ENCODE data around the gene RAB23. TPM values are rescaled to one million over a fixed set of nuclear protein-coding genes. Genes with fewer than 3 reads are reported as not detected.

RAB23 gene
- total and polyA plus RNA-seq, 8 donors: 14.0 to 27.3 (median 24.4) TPM

- Histone ChIP-seq H3K4me1 (no peaks in the 10 kb centered on the region), H3K27ac (no peak overlapping the region), H3K27me3 (no peaks in the 10 kb centered on the region), H3K36me3 (no peaks in the 10 kb centered on the region), H3K4me3 (no peak overlapping the region), H3K9me3 (no peaks in the 10 kb centered on the region)
- ATAC-seq: no peak
- DNase-seq: no peak
- intact Hi-C loops (cut with DNase I): no loop called here
- TF ChIP-seq, protein P1, sequence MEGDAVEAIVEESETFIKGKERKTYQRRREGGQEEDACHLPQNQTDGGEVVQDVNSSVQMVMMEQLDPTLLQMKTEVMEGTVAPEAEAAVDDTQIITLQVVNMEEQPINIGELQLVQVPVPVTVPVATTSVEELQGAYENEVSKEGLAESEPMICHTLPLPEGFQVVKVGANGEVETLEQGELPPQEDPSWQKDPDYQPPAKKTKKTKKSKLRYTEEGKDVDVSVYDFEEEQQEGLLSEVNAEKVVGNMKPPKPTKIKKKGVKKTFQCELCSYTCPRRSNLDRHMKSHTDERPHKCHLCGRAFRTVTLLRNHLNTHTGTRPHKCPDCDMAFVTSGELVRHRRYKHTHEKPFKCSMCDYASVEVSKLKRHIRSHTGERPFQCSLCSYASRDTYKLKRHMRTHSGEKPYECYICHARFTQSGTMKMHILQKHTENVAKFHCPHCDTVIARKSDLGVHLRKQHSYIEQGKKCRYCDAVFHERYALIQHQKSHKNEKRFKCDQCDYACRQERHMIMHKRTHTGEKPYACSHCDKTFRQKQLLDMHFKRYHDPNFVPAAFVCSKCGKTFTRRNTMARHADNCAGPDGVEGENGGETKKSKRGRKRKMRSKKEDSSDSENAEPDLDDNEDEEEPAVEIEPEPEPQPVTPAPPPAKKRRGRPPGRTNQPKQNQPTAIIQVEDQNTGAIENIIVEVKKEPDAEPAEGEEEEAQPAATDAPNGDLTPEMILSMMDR (IDR thresholded peaks at IDR 0.05): no peak
Measured at GRCh38 chr6:57215260-57215659, 6.8 kb downstream of the RAB23 start.

DNA sequence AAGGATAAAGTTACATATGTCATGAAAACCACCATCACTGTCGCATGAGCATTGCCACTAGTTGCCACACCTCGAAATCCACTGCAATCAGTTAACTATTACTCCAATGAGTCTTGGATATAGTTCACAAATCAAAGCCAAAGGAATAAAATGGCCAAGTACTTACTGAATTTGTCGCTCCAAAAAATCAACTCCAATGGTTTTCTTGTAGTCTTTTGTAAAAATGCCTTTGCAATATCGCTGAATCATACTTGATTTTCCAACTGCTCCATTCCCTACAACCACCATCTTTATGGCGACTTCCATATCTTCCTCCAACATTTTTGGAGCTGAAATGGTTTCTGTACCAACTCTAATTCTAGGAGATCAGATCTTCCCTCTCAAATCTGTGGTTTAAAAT lies 12.0 kb downstream of the RAB23 start:
- no peaks in the 10 kb centered on the region for H3K4me1 ChIP-seq
- ATAC-seq (no peak), DNase-seq (no peak)
- H3K27ac ChIP-seq: no peak overlapping the region
- TF ChIP-seq, protein P1 (IDR thresholded peaks at IDR 0.05): no peak
- no peak overlapping the region for H3K4me3 ChIP-seq
- H3K27me3 ChIP-seq: no peaks in the 10 kb centered on the region
- no peaks in the 10 kb centered on the region for H3K9me3 ChIP-seq
- no peaks in the 10 kb centered on the region for H3K36me3 ChIP-seq
- intact Hi-C loops (cut with DNase I): no loop called here

DNA sequence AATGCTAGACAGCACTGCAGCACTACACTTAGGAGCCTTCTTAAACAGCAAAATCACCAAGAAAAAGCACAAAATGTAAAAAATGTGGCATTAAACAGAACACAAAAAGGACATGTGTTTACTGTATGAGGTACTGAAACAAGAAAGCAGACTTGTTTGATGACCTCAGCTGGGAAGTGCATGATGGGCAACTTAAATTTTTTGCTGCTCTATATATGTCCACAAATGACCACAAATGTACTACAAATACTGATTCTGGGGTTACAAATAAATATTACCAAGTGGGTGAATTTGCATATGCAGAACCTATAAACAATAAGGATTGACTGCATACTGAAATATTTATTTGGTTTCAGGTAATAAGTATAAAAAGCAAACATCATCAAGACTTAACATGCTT lies 13.1 kb downstream of the RAB23 start:
- Histone ChIP-seq H3K9me3 (no peaks in the 10 kb centered on the region), H3K27me3 (no peaks in the 10 kb centered on the region), H3K27ac (no peak overlapping the region), H3K4me1 (no peaks in the 10 kb centered on the region), H3K36me3 (no peaks in the 10 kb centered on the region), H3K4me3 (no peak overlapping the region)
- DNase-seq: no peak
- TF ChIP-seq, protein P1 (IDR thresholded peaks at IDR 0.05): no peak
- intact Hi-C loops (cut with DNase I): no loop called here
- ATAC-seq: no peak

DNA sequence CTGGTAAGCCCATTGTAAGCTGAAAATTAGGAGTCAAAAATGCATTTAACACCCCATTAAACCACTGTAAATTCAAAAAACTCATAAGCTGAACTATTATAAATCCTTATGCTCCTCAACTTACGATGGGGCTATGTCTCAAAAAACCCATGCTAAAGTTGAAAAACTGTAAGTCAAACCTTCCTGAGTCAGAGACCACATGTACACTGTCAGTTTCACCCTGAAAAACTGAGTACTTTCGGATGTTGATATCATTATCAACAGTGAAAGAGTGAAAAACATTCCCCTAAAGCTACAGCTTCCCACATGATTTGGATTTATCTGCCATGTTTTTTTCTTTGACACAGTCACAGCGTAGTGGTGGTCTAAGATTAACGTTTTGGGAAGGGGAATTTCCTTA lies 14.2 kb downstream of the RAB23 start:
- Histone ChIP-seq H3K36me3 (no peaks in the 10 kb centered on the region), H3K4me3 (no peak overlapping the region), H3K9me3 (no peaks in the 10 kb centered on the region), H3K4me1 (no peaks in the 10 kb centered on the region), H3K27ac (no peak overlapping the region), H3K27me3 (no peaks in the 10 kb centered on the region)
- TF ChIP-seq, protein P1 (IDR thresholded peaks at IDR 0.05): no peak
- peak in 1 of 4 donors; percentile 19 for DNase-seq
- ATAC-seq: no peak
- intact Hi-C loops (cut with DNase I): no loop called here

DNA sequence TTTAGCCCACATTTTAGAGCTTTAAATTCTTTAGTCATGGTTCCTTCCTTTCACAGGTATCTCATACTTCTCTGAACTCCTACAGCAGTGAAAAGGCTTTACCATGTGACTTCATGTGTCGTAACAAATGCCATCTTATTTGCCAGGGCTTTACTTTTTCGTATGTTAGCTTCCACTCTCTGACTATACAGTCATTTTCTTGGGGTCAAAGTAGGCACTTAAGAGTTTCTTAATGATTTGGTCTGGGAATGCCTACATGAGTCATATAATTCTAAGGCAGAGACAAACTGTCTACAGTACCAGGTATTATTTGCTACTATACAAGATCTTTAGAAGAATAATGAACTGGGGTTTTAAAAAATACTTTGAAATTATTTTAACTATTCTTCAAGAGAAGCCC lies 15.0 kb downstream of the RAB23 start:
- DNase-seq: no peak
- no peak overlapping the region for H3K27ac ChIP-seq
- H3K36me3 ChIP-seq: no peaks in the 10 kb centered on the region
- no peaks in the 10 kb centered on the region for H3K4me1 ChIP-seq
- ATAC-seq: peak; percentile 76
- H3K4me3 ChIP-seq: no peak overlapping the region
- TF ChIP-seq, protein P1 (IDR thresholded peaks at IDR 0.05): no peak
- no peaks in the 10 kb centered on the region for H3K9me3 ChIP-seq
- intact Hi-C loops (cut with DNase I): no loop called here
- no peaks in the 10 kb centered on the region for H3K27me3 ChIP-seq

Data from left lung (tissue), 10 donors.